Fibroblast of skin of right quadriceps (primary cell): Measurements from ENCODE around the gene FNIP1.
A peak's percentile ranks its signal among the peaks of the same experiment; 100 is the strongest.
"Not testable (repeated sequence)": the region's sequence is repeated elsewhere in the genome, so short reads cannot be mapped to it uniquely, and the experiment has no call there.

Source experiments
- DNase-seq: peaks from one replicate; pipeline ENCODE4 v3.0.0-alpha.2; 2013

The FNIP1 gene

DNA sequence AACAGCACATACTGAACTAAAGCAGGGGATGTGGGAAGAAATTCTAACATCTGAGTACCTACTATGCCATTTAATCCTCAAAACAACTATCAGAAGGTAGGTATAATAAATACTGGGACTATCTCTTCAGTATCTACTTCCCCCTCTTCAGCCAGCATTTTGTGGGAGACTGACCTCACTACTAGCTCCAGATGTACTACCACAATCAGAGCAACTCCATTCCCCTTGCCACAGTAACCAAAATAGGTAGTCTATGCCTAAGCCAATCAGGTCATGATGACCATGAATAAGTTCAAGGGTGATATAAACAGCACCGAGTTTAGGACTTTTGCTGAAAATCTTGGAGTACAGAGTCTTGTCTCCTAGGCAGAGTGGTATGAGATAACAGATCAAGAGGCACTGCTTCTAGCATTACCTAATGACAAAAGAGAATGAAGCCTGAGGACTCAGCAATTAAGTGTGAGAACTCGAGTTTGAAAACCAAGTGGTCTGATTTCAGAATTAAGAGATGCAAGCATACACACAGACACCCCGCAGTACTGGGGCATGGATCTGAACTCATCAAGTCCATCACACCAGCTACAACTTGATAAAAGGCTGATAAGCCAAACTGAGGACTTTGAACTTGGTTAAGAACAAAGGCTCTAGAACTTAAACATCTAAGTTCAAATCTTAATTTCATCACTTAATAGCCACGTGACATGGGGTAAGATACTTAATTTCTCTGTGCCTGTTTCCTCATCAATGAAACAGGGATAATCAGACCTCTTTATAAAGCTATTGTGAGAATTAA is 9.7 kb downstream of the FNIP1 start:
- no peak for DNase-seq

DNA sequence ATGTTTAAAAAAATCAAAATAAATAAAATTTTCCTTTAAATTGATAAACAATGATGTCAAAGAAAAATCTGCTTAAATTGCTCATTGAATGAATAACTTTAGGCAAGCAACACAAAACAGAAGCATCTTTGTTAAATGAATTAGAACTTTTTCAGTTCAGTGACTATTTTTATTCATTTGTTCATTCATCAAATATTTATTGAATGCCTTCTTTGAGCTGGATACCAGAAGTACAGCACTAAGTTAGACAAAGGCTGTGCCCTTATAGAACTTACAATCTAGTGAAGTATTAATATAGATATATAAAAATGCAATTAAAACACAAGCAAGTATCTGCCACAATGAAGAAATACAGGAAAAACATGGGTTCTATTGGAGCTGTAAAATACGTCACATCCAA is 10.8 kb downstream of the FNIP1 start:
- DNase-seq: no peak

DNA sequence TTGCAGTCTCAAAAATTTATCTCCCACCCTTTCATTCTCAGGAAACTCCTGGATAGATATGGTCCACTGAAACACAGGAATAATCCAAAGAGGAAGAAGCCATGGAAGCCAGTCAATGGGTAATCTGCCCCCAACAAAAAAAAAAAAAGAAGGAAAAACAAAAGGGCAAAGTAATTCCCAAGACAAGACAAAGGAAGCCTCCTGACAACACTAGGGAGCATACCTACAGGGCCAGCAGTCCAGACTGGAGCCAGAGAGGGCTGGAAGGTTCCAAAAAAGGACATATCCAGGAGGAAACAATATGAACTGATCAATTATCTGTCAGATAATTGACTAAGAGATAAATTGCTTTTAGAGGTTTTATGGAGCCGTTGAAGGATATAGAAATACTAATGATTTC is 12.9 kb downstream of the FNIP1 start:
- DNase-seq: no peak

DNA sequence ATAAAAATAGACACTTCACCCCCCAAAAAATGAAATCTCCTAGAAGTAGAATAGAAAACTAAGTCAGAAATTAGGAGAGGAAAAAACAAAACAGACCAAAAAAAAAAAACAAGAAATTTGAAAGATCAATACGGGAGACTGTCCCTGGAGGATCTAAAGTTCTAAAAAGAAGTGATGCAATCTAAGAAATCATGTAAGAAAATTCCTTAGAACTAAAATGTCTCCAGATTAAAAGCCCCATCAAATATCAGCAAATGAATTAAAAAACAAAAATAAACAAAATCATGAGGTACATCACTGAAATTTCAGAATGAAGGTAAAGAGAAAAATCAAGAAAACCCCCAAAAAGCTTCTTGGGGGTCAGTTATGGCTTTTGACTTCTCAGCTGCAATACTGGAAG is 13.5 kb downstream of the FNIP1 start:
- DNase-seq: no peak

DNA sequence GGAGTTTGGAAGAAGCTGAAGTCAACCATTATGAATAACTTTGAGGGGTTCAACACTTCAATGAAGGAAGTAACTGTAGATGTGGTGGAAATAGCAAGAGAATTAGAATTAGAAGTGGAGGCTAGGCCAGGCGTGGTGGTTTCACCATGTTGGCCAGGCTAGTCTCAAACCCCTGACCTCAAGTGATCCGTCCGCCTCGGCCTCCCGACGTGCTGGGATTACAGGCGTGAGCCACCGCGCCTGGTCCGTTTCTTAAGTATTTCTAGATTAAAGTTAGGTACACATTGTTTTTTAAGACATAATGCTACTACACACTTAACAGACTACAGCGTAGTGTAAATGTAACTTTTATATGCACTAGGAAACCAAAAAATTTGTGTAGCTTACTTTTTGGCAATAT is 14.1 kb downstream of the FNIP1 start:
- no peak for DNase-seq

DNA sequence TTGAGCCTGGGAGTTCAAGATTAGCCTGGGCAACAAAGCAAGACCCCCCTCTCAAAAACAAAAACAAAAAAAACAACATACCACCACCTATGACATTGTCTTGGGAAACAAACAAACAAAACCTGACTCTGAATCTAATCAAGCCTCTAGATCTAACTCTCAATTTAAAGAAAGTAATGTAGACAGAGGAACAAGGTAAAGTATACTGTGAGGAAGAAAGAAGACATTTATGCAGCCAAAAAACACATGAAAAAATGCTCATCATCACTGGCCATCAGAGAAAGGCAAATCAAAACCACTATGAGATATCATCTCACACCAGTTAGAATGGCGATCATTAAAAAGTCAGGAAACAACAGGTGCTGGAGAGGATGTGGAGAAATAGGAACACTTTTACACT is 18.7 kb downstream of the FNIP1 start:
- not testable (repeated sequence) for DNase-seq

DNA sequence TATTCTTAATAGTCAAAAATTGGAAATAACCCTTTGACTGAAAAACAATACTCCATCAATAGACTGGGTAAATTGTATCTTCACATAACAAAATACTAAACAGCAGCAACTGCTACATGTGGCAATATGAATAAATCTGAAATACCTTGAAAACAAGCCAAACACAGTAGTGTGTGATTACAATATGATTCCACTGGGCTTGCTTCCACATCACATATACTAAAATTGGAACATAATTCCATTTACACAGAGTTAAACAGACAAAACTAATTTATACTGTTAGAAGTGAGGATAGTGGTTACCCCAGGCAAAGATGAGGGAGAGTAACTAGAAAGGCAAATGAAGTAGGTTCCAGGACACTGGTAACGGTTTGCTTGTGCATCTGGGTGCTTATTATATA is 20.4 kb downstream of the FNIP1 start:
- peak; percentile 26 for DNase-seq

DNA sequence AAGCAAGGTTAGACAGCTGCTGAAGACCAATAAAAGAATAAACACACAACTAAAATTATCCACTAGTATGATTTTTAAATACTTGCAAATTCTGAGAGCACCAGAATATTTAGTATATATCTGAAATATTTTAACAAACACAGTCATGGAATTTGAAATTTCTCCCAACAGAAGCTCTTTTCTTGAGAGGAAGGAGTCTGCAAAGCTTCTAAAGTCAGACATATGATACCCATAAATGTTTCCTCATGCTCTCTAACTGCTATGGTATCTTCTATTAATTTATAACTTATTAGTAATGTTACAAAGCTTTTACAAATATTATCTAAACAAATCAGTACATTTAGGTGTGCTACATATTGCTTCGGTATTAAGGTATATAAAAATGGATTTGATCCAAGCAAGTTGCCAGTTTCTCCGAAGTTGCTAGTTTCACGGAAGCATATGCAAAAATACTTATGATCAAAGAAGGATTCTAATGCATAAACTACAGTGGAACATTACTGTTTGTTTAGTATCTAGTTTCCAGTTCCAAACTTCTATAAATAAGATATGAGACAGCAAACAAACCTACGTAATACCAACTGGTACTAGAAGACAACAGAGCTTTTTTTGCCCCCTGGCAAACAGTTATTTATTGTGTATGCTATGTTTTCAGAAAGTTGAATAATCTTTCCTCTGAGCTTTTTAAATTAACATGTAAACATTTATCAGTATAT is 22.0 kb downstream of the FNIP1 start:
- DNase-seq: no peak

DNA sequence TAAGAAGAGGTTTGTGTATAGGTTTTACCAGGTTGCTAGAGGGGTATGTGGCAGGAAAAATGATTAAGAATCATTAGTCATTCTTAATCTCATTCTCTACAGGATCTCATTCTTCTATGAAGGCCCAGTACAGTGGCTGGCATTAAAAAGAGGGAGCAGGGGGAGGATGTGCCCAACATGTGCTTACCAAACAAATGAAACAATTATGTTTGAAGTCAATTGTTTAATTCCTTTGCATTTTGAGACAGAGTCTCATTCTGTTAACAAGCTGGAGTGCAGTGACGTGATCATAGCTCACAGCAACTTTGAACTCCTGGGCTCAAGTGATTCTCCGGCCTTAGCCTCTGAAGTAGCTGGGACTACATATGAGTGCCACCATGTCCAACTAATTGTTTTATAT is 23.0 kb downstream of the FNIP1 start:
- no peak for DNase-seq

DNA sequence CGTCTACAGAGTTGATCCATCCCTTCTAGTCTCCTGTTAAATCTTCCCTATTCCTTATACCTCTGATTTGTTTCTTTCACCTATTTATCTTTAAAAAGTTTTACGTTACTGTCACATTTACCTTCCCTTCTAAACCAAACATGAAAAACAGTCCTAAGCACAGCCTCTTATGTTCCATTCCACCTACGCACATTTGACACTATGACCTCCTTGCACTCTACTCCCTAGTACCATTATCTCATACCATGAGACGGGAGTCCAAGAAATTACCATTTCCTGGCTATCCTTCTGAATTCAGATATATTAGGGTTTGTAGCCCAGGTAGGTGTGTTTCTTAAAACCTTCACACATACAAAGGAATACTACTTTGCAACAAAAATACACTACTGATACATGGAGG is 25.1 kb downstream of the FNIP1 start:
- no peak for DNase-seq

DNA sequence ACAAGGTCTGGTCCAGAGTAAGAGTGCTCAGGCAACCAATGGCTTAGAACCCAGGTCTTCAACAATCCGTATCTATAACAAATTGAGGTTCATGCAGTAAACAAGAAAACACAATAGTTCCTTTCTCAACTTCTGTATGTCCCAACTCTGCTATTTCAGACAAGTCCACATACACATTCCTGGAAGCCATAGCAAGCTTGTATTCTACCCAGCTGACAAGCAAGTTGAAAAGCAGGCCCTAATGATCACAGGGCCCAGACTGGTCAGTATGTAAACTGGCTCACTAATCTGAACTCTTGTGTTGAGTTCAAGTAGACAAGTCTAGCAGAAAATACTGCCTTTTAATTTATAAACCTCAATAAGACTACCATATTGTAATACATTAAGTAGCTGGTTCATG is 26.9 kb downstream of the FNIP1 start:
- DNase-seq: no peak

DNA sequence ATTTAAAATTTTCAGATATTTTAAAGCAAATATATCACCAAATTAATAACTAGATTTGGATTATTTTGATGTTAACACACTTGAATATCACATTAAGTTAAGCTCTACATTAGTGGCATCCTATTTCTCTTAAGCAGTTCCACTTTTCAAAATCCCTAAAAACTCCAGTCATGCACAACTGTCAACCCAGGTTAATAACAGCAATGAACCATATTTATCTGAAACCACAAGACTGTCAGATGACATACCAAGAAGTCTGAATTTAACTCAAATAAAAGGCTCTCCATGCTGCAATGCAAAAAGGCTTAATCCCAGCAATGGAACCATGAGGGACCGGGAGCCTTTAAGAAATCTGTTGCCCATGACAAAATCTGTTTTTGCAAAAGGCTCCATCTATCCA is 27.5 kb downstream of the FNIP1 start:
- no peak for DNase-seq

DNA sequence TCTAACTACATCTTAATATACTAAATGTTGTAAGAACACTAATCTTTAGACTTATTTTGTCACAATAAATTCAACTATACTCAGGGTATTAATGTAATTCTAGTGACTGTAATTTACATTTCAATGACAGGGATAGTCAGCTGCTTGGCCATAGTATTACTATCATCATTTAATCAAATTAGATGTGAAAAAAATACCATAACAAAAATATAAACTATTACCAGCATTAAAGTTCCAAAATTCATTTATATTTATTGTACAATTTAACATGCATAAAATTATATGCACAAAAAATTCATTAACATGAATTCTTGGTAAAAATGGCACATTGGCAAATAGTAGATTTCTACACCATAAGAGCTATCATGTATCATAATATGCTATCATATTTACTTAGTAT is 28.9 kb downstream of the FNIP1 start:
- DNase-seq: no peak

DNA sequence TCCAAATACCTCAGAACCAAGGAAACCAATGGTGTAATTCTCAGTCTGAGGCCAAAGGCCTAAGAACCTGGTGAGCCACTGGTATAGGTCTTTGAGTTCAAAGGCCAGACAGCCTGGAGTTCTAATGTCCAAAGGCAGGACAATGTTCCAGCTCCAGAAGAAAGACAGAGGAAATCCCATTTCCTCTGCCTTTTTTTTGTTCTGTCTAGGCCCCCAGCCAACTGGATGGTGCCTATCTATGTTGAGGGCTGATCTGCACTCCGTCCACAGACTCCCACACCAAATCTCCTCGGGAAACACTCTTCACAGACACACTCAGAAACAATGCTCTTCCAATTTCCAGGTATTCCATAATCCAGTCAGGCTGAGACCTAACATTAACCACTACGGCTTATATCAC is 30.1 kb downstream of the FNIP1 start:
- DNase-seq: no peak

DNA sequence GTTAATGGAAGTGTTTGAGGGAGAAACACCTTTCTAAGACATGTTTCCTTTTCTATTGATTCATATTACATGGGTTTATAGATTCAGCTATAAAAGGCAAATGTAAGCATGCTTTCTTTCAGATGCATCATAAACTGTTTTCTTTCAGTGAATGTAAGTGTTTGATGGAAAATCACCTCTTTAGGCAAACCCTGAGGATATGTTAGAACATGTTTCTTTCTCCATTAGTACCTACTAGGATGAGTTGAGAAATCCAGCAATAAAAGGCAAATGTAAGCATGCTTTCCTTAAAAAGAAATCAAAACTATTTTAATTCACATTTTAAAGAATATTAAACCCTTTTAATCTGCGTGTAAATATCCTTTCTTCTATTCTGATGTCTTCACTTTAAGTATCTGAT is 31.6 kb downstream of the FNIP1 start:
- no peak for DNase-seq

DNA sequence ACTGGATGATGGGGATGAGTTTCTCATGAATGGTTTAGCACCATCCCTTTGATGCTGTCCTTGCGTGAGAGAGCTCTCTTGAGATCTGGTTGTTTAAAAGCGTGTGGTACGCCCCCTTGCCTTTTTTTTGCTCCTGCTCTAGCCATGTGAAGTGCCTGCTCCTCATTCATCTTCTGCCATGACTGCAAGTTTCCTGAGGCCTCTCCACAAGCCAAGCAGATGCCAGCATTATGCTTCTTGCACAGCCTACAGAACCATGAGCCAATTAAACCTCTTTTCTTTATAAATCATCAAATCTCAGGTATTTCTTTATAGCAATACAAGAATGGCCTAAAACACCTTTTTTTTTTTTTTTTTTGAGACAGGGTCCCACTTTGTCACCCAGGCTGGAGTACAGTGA is 32.8 kb downstream of the FNIP1 start:
- no peak for DNase-seq

DNA sequence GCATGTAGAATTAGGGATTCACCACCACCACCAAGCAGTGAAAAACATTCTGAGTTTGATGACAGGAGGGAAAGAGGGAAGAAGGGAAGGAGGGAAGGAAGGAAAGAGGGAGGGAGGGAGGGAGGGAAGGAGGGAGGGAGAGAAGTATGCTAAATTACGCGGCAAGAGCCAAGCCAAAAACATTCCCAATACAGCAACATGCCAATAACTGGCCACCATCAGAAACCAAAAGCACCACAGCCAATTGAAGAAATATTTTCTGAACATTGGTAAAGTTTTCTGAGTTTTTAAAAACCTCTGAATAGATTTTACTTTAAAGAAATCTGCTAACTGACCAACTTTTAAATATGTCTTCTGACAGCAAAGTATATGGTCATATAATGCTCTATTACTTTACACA is 36.0 kb downstream of the FNIP1 start:
- DNase-seq: no peak

DNA sequence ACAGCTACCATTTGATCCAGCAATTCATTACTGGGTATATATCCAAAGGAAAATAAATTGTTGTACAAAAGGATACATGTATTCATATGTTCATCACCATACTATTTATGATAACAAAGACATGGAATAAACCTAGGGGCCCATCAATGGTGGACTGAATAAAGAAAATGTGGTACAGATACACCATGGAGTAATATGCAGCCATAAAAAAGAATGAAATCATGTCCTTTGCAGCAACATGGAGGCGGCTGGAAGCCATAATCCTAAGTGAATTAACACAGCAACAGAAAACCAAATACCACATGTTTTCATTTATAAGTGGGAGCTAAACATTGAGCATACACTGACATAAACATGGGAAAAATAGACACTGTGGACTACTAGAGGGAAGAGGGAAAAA is 37.1 kb downstream of the FNIP1 start:
- no peak for DNase-seq

DNA sequence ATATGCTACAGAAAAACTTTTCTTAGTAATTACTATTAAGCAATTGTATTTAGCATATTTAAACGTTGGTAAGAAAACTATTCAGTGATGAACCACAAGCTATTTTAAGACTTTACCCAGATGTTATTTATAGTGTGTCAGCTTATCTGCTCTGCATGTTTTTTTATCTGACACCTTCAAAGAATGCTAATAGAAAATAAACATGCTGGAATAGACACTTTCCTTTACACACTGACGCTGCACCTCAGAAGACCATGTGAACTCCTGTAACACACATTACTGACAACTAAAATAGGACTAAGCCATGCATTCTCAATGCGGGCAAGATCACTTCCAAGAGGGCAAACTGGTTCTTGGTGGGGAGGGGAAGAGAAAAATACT is 38.3 kb downstream of the FNIP1 start:
- DNase-seq: peak; percentile 44

DNA sequence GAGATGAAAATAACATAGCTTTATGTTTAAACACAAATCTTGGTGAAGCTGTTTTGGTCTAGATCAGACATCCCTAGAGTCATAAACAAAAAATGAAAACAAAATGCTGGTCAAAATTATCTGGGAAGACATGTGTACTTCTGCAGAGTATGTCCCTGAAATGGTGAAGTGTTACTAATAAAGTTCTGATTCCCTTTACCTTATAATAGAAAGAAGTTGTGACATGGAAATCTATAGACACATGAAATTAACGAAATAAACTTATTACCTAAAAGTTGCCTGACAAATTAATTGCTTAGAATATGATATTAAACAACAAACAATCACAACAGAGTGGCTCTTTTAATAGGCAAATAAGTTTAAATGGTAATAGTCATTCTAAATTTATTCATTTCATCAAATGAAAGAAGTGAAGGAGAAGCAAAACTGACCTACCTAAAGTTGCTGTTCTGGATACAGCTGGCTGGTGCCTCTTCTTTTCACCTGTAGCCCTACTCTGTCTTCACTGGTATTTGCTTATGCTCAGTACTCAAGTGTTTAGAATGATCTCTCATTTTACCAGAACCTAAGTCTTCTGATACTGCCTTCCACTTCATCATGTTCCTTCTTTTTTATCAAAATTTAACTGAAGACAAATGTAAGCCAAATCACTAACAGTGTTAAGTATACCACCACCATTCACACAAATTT is 38.8 kb downstream of the FNIP1 start:
- no peak for DNase-seq

DNA sequence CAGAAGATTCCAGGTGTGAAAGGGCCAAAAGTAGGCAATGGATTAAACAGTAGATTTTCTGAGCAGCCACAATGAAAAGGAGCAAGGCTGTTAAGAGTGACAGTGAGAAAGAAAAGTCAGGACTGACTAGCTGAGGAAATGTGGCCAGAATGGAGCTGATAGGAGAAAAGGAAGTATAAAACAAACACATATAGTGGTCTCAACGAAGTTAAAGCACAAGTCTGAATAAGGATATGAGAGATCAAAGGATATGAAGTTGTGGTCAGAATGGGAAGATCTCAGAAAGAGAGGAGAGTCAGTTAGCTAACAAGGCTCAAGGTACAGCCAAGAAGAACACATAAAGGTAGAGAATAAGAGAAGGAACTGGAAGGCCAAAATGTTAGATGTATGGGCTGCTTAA is 39.9 kb downstream of the FNIP1 start:
- DNase-seq: no peak

DNA sequence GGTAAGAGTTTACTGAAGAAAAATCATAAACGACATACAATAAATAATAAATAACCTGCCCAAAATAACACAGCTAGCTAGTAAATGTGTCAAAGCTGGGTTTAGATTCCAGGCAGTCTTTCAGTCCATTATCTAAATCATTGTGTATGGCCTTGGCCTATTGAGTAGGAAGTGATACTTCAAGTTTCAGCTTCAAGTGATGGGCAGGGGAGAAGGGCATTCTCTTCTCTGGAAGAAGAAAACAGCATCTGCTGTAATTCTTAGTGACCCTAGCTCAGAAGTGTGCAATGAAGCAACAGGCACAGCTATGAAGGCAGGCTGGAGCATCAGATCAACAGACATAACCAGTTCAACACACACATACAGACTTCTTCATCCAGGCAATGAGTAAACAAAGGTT is 42.5 kb downstream of the FNIP1 start:
- DNase-seq: no peak

DNA sequence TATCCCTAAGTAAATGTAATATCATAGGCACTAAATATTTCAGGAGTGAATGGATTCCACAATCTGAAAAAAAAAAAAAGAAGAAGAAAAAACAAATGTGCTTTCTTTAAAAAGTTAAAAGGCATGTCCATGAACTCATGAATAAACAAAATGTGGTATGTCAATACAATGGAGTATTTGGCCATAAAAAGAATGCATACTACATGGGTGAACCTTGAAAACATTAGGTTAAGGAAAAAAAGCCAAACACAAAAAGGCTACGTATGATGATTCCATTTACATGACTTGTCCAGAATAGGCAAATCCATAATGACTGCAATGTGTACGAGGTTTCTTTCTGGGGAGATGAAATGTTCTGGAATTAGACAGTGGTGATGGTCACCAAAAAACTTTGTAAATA is 45.3 kb downstream of the FNIP1 start:
- peak; percentile 10 for DNase-seq
